GM12878 (cell line): Measurements from ENCODE around the gene IL17B. TPM values are rescaled to one million over a fixed set of nuclear protein-coding genes. Genes with fewer than 3 reads are reported as not detected.

Experiments
- ATAC-seq: fragments of 200-7000 bp; cut with Tn5 transposase; 3 replicates; pipeline ENCODE4 v1.9.1; 2020; ENCODE audit warnings: mild to moderate bottlenecking, moderate library complexity
- BruUV-seq: library from RNA; stranded (reverse); fragments of 400-500 nt; replicated peaks from 2 replicates; lab custom pipeline; 2021; lab: Mats Ljungman, UMichigan
- CTCF ChIA-PET: fragments of 300-600 bp; sonication (Branson Sonifier 250); formaldehyde crosslinking; extraction: SDS; loops from one replicate; lab custom pipeline; 2021; ENCODE audit warnings: inconsistent platforms; lab: Yijun Ruan, JAX
- POLR2A ChIA-PET: fragments of 350-600 bp; formaldehyde crosslinking; extraction: SDS; loops from one replicate; lab custom pipeline; 2021; ENCODE audit warnings: inconsistent platforms; lab: Charles Lee
- RAD21 ChIA-PET: fragments of 300-600 bp; sonication (Branson Sonifier 250); formaldehyde crosslinking; loops from one replicate; lab custom pipeline; 2023; ENCODE audit warnings: antibody characterized with exemption; ENCODE audit not compliant: unreplicated experiment; lab: Charles Lee
- SMC1A ChIA-PET: fragments of 300-600 bp; sonication (Branson Sonifier 250); formaldehyde crosslinking; loops from one replicate; lab custom pipeline; 2023; ENCODE audit not compliant: unreplicated experiment, uncharacterized antibody; lab: Charles Lee
- DNase-seq: peaks from one replicate; pipeline ENCODE4 v3.0.0-alpha.2; 2011; ENCODE audit warnings: low read depth, low spot score
- FAIRE-seq: peaks from 3 replicates; lab custom pipeline; 2011; peaks lifted over from hg19 to GRCh38; lab: Jason Lieb, UNC
- H2AFZ ChIP-seq: 2 replicates; pipeline ENCODE4 v1.6.0; 2011; ENCODE audit warnings: low read depth, low read length, control low read depth; ENCODE audit not compliant: control insufficient read depth
- H3K27ac ChIP-seq: 2 replicates; pipeline ENCODE4 v1.5.1; 2011; ENCODE audit warnings: control low read depth; ENCODE audit not compliant: control insufficient read depth, insufficient read depth
- H3K27me3 ChIP-seq, 2 experiments: replicated peaks in 1 of 2; 2 replicates each; pipeline versions ENCODE4 v1.6.0 to v1.6.1; 2011; ENCODE audit warnings: low read length in 1 of 2; ENCODE audit not compliant: control insufficient read depth in 2 of 2, insufficient read depth in 2 of 2
- H3K36me3 ChIP-seq, 2 experiments: 2 replicates each; pipeline ENCODE4 v1.5.1; 2011; ENCODE audit warnings: low read length in 1 of 2; ENCODE audit not compliant: control insufficient read depth in 2 of 2, insufficient read depth in 2 of 2
- H3K4me1 ChIP-seq: 2 replicates; pipeline ENCODE4 v1.6.1; 2011; ENCODE audit warnings: mild to moderate bottlenecking, low read length, moderate library complexity, mixed read lengths; ENCODE audit not compliant: control insufficient read depth, insufficient read depth
- H3K4me2 ChIP-seq: 2 replicates; pipeline ENCODE4 v1.6.0; 2011; ENCODE audit warnings: control low read depth; ENCODE audit not compliant: control insufficient read depth, insufficient read depth
- H3K4me3 ChIP-seq: fragments of 200-600 bp; sonication (generic); 2 replicates; pipeline ENCODE4 v1.5.1; 2016
- H3K79me2 ChIP-seq: 2 replicates; pipeline ENCODE4 v1.6.0; 2011; ENCODE audit warnings: low read length; ENCODE audit not compliant: control insufficient read depth, insufficient read depth
- H3K9ac ChIP-seq: 2 replicates; pipeline ENCODE4 v1.8.0; 2011; ENCODE audit warnings: low read length, control low read depth, mixed read lengths; ENCODE audit not compliant: control insufficient read depth, insufficient read depth
- H3K9me3 ChIP-seq: replicated peaks from 3 replicates; pipeline ENCODE4 v1.5.1; 2011; ENCODE audit warnings: mild to moderate bottlenecking, low read length; ENCODE audit not compliant: control insufficient read depth, insufficient read depth
- H4K20me1 ChIP-seq: 2 replicates; pipeline ENCODE4 v1.6.0; 2011; ENCODE audit not compliant: control insufficient read depth, insufficient read depth
- CHD4 ChIP-seq: fragments of 200-600 bp; sonication (generic); IDR thresholded peaks from 2 replicates; pipeline ENCODE4 v1.6.1; 2016; ENCODE audit warnings: mild to moderate bottlenecking
- ESRRA ChIP-seq: IDR thresholded peaks from 2 replicates; pipeline ENCODE4 v1.6.1; 2012; ENCODE audit warnings: mild to moderate bottlenecking, low read length, improper control_type of control experiment
- IKZF2 ChIP-seq, 2 experiments: fragments of 450-650 bp; IDR thresholded peaks; 2 replicates each; pipeline ENCODE4 v1.6.1; 2017; ENCODE audit warnings: mild to moderate bottlenecking in 2 of 2, moderate library complexity in 2 of 2
- JUNB ChIP-seq: IDR thresholded peaks from 2 replicates; pipeline ENCODE4 v1.6.1; 2016; ENCODE audit warnings: antibody characterized with exemption, mild to moderate bottlenecking
- MTA2 ChIP-seq: fragments of 450-650 bp; IDR thresholded peaks from 2 replicates; pipeline ENCODE4 v1.6.1; 2016; ENCODE audit warnings: low read depth, mild to moderate bottlenecking, moderate library complexity
- RFX5 ChIP-seq: IDR thresholded peaks from 2 replicates; pipeline ENCODE4 v1.6.1; 2011; ENCODE audit warnings: low read depth, low read length, improper control_type of control experiment
- SP1 ChIP-seq: IDR thresholded peaks from one replicate; pipeline ENCODE4 v1.6.1; 2011; ENCODE audit warnings: low read depth, low read length
- TCF7 ChIP-seq: IDR thresholded peaks from 2 replicates; pipeline ENCODE4 v1.6.1; 2014; ENCODE audit warnings: antibody characterized with exemption, borderline replicate concordance
- ZNF274 ChIP-seq: IDR thresholded peaks from one replicate; pipeline ENCODE4 v1.8.0; 2011; ENCODE audit not compliant: insufficient read length, insufficient read depth
- WGBS: methylation state at CpG from one replicate; pipeline ENCODE4 v1.1.6; 2016; ENCODE audit warnings: low lambda C conversion rate; ENCODE audit not compliant: insufficient replicate concordance, insufficient coverage; ENCODE audit errors: missing lambda C conversion rate; 5-methylcytosine and 5-hydroxymethylcytosine counted together
- in situ Hi-C: fragments of 300-500 bp; cut with MboI; formaldehyde crosslinking; loops from 9 replicates; pipeline ENCODE4 v1.14.3; 2018; ENCODE audit warnings: mixed read lengths
- intact Hi-C: fragments of 100-400 bp; cut with micrococcal nuclease; formaldehyde crosslinking; loops from one replicate; pipeline ENCODE4 v1.14.2; 2022; ENCODE audit not compliant: unreplicated experiment
- polyA plus RNA-seq, 11 experiments: library from polyadenylated mRNA; depleted of rRNA in 4 of 11; unstranded in 6 of 11; stranded (reverse) in 5 of 11; fragments of >200 nt; fragmentation: Nextera tagmentation in 4 of 11; fragmentation: Illumina TruSeq in 1 of 11; extraction: Ambion mirVana in 4 of 11; extraction: Trizol in 1 of 11; gene quantifications; 1 replicate in 1 of 11; 2 replicates in 10 of 11; pipeline versions ENCODE4 v1.2.1 to v1.2.3, GENCODE V29; 2011 to 2016; ENCODE audit warnings: inconsistent platforms in 2 of 11, missing spikeins in 2 of 11, low read depth in 1 of 11
- total RNA-seq, 4 experiments: library from RNA; depleted of rRNA in 3 of 4; stranded (reverse); fragments of >200 nt in 3 of 4; fragmentation: Illumina TruSeq in 1 of 4; extraction: Trizol in 1 of 4; gene quantifications; 2 replicates each; pipeline versions ENCODE4 v1.2.1 to v1.2.3, GENCODE V29; 2013 to 2021
- TF ChIP-seq, protein P1 (sequence below): fragments of 450-650 bp; conservative IDR thresholded peaks from 2 replicates; pipeline ENCODE4 v1.6.1; 2017; ENCODE audit warnings: mild to moderate bottlenecking, moderate library complexity
- TF ChIP-seq, protein P2 (sequence below): IDR thresholded peaks from 2 replicates; pipeline ENCODE4 v1.6.1; 2012; ENCODE audit warnings: mild to moderate bottlenecking, low read depth, low read length
- TF ChIP-seq, protein P3 (sequence below): fragments of 450-650 bp; IDR thresholded peaks from 2 replicates; pipeline ENCODE4 v1.6.1; 2016; ENCODE audit warnings: mild to moderate bottlenecking

IL17B gene
- total and polyA plus RNA-seq, 10 of the 15 experiments (the other 5 are each of a cell fraction or from before 2014, with no cell fraction given) = not detected

DNA sequence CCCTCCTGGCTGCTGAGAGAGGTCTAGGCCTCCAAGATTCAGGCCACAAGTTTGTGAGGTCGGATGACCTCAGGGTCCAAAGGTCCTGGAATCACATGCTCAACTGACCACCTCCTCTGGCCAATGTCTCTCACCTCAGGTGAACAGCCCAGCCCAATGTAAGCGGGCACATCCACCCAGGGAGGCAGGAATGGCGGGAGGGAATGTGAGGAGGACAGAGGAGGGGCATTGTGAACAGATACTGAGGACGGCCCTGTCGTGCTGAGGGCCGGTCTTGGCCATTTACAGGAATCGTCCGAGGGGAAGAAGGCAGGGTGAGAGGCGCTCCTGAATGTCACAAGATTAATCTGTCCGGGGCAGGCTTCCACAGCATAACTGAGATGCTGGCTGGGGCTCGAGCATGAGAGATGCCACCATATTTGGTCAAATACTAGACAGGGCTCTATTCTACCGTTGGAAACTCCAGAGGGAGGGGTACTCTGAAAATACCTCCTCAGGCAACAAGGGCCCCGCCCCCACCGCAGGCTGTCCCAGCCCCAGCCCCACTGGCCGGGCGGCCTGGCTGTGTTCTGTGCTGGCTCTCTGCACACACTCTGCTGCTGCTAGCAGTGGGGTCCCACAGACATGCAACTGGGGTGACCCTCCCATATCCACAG, 1.5 kb upstream of the IL17B start:
- CTCF ChIA-PET = interaction anchor here (0.7 to 12.8 kb wide), 19 partner anchors 9 to 316 kb away, joined by 3 to 137 read pairs (median 8); partner anchors contain the start of gene GRPEL2
- Histone ChIP-seq H3K9me3 (no peaks in the 10 kb centered on the region), H2AFZ (no peak overlapping the region), H3K9ac (no peak overlapping the region), H3K4me2 (no peak overlapping the region), H3K4me1 (no peaks in the 10 kb centered on the region), H3K4me3 (no peak overlapping the region), H4K20me1 (no peaks in the 10 kb centered on the region), H3K27me3 (peaks cover 0 to 2% of the 10 kb centered on the region in 2 experiments; a peak in 2 of 4 replicates), H3K27ac (no peak overlapping the region), H3K79me2 (no peaks in the 10 kb centered on the region), H3K36me3 (no peaks in the 10 kb centered on the region)
- POLR2A ChIA-PET = no interaction called here
- in situ Hi-C loops (no loop called here), intact Hi-C loops (loop anchor here (5.0 kb wide), 1 partner anchor 237 kb away; no protein-coding TSS in a partner anchor)
- TF ChIP-seq, protein P1, sequence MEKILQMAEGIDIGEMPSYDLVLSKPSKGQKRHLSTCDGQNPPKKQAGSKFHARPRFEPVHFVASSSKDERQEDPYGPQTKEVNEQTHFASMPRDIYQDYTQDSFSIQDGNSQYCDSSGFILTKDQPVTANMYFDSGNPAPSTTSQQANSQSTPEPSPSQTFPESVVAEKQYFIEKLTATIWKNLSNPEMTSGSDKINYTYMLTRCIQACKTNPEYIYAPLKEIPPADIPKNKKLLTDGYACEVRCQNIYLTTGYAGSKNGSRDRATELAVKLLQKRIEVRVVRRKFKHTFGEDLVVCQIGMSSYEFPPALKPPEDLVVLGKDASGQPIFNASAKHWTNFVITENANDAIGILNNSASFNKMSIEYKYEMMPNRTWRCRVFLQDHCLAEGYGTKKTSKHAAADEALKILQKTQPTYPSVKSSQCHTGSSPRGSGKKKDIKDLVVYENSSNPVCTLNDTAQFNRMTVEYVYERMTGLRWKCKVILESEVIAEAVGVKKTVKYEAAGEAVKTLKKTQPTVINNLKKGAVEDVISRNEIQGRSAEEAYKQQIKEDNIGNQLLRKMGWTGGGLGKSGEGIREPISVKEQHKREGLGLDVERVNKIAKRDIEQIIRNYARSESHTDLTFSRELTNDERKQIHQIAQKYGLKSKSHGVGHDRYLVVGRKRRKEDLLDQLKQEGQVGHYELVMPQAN = no peak
- TF ChIP-seq ESRRA (no peak), MTA2 (no peak), JUNB (no peak), IKZF2 (IDR thresholded peaks at IDR 0.05) (no peak), RFX5 (no peak), ZNF274 (no peak), CHD4 (no peak), SP1 (no peak), TCF7 (no peak)
- TF ChIP-seq, protein P2, sequence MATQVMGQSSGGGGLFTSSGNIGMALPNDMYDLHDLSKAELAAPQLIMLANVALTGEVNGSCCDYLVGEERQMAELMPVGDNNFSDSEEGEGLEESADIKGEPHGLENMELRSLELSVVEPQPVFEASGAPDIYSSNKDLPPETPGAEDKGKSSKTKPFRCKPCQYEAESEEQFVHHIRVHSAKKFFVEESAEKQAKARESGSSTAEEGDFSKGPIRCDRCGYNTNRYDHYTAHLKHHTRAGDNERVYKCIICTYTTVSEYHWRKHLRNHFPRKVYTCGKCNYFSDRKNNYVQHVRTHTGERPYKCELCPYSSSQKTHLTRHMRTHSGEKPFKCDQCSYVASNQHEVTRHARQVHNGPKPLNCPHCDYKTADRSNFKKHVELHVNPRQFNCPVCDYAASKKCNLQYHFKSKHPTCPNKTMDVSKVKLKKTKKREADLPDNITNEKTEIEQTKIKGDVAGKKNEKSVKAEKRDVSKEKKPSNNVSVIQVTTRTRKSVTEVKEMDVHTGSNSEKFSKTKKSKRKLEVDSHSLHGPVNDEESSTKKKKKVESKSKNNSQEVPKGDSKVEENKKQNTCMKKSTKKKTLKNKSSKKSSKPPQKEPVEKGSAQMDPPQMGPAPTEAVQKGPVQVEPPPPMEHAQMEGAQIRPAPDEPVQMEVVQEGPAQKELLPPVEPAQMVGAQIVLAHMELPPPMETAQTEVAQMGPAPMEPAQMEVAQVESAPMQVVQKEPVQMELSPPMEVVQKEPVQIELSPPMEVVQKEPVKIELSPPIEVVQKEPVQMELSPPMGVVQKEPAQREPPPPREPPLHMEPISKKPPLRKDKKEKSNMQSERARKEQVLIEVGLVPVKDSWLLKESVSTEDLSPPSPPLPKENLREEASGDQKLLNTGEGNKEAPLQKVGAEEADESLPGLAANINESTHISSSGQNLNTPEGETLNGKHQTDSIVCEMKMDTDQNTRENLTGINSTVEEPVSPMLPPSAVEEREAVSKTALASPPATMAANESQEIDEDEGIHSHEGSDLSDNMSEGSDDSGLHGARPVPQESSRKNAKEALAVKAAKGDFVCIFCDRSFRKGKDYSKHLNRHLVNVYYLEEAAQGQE = no peak
- TF ChIP-seq, protein P3, sequence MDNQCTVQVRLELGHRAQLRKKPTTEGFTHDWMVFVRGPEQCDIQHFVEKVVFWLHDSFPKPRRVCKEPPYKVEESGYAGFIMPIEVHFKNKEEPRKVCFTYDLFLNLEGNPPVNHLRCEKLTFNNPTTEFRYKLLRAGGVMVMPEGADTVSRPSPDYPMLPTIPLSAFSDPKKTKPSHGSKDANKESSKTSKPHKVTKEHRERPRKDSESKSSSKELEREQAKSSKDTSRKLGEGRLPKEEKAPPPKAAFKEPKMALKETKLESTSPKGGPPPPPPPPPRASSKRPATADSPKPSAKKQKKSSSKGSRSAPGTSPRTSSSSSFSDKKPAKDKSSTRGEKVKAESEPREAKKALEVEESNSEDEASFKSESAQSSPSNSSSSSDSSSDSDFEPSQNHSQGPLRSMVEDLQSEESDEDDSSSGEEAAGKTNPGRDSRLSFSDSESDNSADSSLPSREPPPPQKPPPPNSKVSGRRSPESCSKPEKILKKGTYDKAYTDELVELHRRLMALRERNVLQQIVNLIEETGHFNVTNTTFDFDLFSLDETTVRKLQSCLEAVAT = no peak
- no TSS peak for BruUV-seq
- SMC1A ChIA-PET = interaction anchor here (0.7 to 6.5 kb wide), 7 partner anchors 35 to 238 kb away, joined by 3 to 52 read pairs (median 4); partner anchors contain the start of gene GRPEL2
- WGBS = 42% methylated on average over 16 of the region's 16 CpGs
- RAD21 ChIA-PET = interaction anchor here (0.9 to 4.9 kb wide), 6 partner anchors 41 to 238 kb away, joined by 3 to 22 read pairs (median 6); no protein-coding TSS in a partner anchor
- DNase-seq (no peak), ATAC-seq (no peak; the same call in 1 of the 3 replicates), FAIRE-seq (no peak)
